ENCODE measurements around the gene LASP1.
"Not testable (repeated sequence)": the region's sequence is repeated elsewhere in the genome, so short reads cannot be mapped to it uniquely, and the experiment has no call there.

Gene LASP1

DNA sequence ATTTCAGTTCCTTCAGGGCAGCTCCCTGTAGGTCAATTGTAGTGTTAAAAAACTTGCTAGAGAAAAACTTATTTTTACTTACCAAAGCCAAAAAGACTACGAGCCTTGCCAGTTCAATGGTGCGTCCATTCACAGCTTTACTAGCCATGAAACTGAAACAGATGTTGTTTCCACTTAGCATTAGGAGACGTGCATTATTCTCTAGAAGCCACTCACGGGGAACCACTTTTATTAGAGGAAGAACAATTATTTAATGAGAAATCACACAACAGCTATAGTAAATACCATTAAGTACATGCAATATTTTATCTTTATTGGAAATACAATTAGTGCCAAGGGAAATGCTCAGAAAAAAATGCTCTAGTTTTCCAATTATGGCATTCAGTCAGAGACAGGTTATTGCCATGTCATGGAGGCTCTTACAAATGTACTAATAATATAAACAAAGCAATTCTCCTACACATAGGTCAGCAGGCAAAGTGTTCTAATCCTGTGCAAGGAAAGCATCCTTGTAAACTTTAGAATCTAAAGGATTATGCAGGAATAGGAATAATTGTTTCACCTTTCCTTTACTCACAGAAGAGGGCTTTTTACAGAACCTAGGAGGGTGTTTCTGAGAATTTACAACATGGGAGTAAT, 73.0 kb downstream of the LASP1 start:
- DNase-seq, result peak; percentile 60

DNA sequence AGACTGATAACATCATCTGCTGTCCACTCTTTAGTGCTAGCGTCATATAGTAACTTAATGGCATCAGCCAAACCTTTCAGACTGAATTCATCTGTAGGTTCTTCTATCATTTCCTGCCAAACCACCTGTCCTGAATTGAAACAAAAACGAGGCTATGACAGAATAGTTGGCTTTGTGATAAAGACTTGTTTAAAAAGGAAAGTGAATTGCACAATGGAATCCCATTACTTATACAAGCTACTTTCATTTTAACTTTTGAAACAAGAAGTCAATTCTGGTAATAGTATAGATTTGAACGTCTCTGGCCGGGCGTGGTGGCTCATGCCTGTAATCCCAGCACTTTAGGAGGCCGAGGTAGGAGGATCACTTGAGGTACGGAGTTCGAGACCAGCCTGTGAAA, 73.7 kb downstream of the LASP1 start:
- no peak for DNase-seq

DNA sequence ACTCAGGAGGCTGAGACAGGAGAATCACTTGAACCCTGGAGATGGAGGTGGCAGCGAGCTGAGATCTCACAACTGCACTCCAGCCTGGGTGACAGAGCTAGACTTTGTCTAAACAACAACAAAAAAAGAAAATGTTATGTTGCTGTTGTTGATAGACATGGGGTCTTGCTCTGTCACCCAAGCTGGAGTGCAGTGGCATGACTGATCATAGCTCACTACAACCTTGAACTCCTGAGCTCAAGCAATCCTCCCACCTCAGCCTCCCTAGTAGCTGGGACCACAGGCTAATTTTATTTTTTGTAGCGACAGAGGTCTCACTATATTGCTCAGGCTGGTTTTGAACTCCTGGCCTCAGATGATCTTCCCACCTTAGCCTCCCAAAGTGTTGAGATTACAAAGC, 77.3 kb downstream of the LASP1 start:
- DNase-seq, result no peak

DNA sequence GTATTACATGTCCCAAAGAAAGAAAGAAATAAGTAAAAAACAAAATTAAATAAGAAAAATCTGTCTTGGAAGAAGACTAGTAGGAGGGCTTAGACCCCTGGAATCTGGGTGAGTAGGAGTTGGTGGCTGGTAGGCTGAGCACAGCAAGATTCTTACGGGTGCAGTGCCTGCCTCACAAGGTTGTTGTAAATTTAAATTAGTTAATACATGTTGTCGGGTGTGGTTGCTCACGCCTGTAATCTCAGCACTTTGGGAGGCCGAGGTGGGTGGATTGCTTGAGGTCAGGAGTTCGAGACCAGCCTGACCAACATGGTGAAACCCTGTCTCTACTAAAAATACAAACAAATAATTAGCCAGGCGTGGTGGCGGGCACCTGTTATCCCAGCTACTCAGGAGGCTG, 83.9 kb downstream of the LASP1 start:
- DNase-seq, result not testable (repeated sequence)

DNA sequence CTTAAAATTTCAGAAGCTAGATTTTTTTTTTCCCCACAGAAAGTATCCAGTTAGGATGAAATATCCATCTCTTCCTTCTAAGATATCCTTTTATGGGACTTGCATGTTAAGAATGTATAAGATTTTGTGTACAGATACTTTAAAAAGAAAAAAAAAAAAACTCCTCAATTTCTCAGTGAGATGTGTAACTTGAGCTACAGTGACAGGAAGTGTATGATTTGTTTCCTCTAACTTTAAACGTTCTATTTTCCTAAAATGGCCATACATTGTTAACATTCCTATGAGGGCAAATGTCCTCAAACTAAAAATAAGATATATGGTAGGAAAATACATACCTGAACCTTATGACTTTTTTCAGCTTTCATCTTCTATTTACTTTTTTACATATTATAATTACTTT, 88.5 kb downstream of the LASP1 start:
- no peak for DNase-seq

DNA sequence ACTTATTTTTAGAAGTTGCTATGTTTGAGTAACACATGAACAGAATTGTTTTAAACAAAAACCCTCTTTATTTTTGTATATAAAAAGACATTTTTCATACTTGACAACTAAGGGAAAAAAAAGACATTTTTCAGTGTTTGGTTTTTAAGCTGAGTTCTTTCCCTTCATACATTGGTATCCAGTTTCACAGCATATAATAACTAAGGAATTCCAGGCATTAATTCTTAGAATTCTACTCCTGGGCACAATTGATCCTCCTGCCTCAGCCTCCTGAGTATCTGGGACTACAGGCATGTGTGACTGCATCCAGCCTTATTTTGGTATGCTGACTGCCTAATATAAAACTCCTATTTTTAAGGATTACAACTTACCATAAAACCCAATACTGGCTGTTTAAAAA, 88.9 kb downstream of the LASP1 start:
- no peak for DNase-seq

DNA sequence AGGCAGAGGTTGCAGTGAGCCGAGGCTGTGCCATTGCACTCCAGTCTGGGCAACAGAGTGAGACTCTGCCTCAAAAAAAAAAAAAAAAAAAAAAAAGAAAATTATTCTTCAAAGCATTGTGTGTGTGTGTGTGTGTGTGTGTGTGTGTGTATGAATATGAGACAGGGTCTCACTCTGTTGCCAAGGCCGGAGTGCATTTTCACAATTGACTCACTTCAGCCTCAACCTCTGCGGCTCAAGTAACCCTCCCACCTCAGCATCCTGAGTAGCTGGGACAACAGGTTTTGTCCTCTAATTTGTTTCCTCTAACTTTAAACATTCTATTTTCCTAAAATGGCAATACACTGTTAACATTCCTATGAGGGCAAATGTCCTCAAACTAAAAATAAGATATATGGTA, 89.7 kb downstream of the LASP1 start:
- DNase-seq, result no peak

DNA sequence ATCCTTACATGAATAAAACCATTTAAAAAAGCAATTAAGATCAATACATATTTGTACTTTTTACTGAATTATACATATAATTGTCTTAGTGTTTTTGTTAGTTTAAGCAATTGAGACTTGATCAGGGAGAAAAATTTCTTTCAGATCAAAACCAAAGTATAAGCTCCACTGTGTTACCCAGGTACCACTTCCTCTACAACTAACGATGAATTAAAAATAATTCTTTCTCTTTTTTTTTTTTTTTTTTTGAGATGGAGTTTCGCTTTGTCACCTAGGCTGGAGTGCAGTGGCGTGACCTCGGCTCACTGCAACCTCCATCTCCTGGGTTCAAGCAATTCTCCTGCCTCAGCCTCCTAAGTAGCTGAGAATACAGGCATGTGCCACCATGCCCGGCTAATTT, 90.5 kb downstream of the LASP1 start:
- no peak for DNase-seq

DNA sequence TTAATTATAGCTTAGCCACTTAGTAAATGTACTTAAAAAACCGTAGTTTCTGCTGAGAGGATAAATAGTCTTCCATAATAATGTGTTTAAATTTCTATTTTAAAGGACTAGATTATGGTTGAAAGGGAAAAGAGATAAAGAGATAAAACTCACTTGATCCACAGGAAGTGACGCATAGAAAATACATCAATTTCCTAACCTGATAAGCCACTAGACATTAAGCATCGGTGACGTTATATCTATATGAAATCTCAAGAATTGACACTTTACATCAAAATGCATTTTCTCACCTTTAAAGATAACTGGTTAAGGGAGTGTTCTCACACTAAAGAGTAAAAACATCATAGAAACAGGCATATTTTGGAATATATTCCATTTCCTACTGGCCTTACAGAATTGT, 91.6 kb downstream of the LASP1 start:
- DNase-seq, result no peak

DNA sequence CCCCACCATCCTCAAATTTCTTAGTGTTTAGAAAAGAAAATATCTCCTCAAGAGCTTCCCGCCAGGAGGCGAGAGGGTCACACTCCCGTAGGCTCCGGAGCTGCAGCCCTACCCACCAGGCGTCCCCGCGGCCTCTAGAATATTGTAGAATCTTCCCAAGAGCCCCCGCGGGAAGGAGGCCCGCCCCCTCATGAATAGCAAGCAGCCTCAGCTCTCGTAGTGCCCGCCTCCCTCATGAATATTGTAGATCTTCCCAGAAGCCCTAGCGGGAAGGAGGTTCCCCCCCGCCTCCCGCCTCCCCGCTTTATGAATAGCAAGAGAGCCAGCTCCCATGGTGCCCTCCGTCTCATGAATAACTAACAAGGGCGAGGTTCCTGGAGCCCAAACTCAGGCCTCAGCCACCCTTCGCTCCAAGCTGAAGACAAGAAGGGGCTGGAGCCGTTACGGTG, 97.5 kb downstream of the LASP1 start, which contains the start of gene FBXO47:
Gene FBXO47, minus strand, starts transcription at position 114 of the 449 bp plus-strand sequence. CDS start 4,378 bp downstream, outside the sequence.
- no peak for DNase-seq

DNA sequence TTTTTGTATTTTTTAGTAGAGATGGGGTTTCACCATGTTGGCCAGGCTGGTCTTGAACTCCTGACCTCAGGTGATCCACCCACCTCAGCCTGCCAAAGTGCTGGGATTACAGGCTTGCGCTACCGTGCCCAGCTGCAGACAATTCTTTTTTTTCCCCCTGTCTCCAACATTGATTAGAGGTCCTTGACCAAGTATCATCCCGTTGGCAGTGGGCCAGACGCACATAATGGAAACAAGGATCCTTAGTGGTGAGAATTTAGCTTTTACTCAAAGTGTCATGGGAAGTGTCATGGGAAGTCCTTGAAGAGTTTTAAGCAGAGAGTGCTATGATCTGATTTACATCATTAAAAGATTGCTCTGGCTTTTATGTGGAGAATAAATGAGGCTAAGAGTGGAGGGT, 99.4 kb downstream of the LASP1 start:
- peak; percentile 32 for DNase-seq

DNA sequence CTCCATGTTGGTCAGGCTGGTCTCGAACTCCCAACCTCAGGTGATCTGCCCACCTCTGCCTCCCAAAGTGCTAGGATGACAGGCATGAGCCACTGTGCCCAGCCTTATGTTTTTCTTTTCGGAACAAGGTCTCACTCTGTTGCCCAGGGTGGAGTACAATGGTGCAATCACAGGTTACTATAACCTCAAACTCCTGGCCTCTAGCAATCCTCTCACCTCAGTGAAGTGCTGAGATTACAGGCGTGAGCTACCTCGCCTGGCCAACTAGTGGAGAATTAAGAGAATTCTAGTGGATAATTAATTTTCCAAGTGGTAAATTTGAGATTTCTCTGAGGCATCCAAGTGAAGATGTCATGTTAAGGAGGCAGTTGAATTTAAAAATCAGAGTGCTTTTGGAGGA, 100.3 kb downstream of the LASP1 start:
- no peak for DNase-seq

DNA sequence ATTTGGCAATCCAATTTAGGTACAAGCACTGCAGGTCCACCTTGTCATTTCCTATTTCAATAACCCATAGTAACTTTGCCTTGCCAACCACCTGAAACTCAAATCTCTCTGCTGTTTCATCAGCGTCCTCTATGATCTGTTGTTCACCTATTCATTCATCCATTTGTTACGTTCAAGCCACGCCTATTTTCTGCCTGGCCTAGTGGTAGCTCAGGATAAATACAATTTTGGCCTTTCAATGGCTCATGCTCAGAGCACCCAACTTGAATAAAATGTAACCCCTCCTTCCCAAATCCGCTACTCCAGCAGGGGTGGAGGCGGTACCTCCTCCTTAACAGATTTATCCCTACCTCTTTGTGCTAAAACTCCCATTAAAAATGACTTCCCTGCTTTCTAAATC, 100.9 kb downstream of the LASP1 start:
- DNase-seq, result no peak

Data from NCI-H524 treated with DMSO at 0.1 percent for 48 hours (cell line).